CD4-positive, alpha-beta T cell (primary cell): ENCODE data around the gene CYP4F2. TPM values are rescaled to one million over a fixed set of nuclear protein-coding genes. Genes with fewer than 3 reads are reported as not detected.

Experiments used
- ATAC-seq: fragments of 200-7000 bp; cut with Tn5 transposase; one replicate; pipeline ENCODE4 v1.10.0; 2022; ENCODE audit warnings: mild to moderate bottlenecking; ENCODE audit not compliant: poor library complexity
- CTCF ChIA-PET: fragments of 350-600 bp; sonication (Branson Sonifier 250); formaldehyde crosslinking; loops from one replicate; lab custom pipeline; 2021; ENCODE audit warnings: antibody characterized with exemption, inconsistent platforms; lab: Charles Lee
- POLR2A ChIA-PET: fragments of 350-600 bp; sonication (Branson Sonifier 250); formaldehyde crosslinking; loops from one replicate; lab custom pipeline; 2021; ENCODE audit warnings: antibody characterized with exemption, inconsistent platforms; lab: Charles Lee
- DNase-seq, 14 experiments: peaks; one replicate each; pipeline ENCODE4 v3.0.0-alpha.2; 2013 to 2020; ENCODE audit warnings: mixed read lengths in 2 of 14
- H3K27ac ChIP-seq, 2 donors: one replicate each; pipeline versions ENCODE4 v1.5.1 to v1.7.0; 2013; ENCODE audit warnings: low read length in 2 of 2, low read depth in 1 of 2, mild to moderate bottlenecking in 1 of 2
- H3K27me3 ChIP-seq, 2 experiments: 1 replicate in 1 of 2; 2 replicates in 1 of 2; pipeline versions ENCODE4 v1.6.1 to v1.7.0; 2013; ENCODE audit warnings: low read length in 2 of 2, control low read depth in 1 of 2, mild to moderate bottlenecking in 1 of 2, moderate library complexity in 1 of 2; ENCODE audit not compliant: insufficient read depth in 2 of 2, control insufficient read depth in 1 of 2
- H3K36me3 ChIP-seq: one replicate; pipeline ENCODE4 v1.6.1; 2013; ENCODE audit warnings: low read length, control low read depth; ENCODE audit not compliant: insufficient read depth
- H3K4me1 ChIP-seq: one replicate; pipeline ENCODE4 v1.6.1; 2013; ENCODE audit warnings: low read length, control low read depth; ENCODE audit not compliant: insufficient read depth
- H3K4me3 ChIP-seq: one replicate; pipeline ENCODE4 v1.5.1; 2013; ENCODE audit warnings: mild to moderate bottlenecking, low read length, moderate library complexity
- H3K9me3 ChIP-seq, 2 experiments: 1 replicate in 1 of 2; 2 replicates in 1 of 2; pipeline versions ENCODE4 v1.6.1 to v1.7.0; 2013; ENCODE audit warnings: low read length in 2 of 2, mild to moderate bottlenecking in 2 of 2, control low read depth in 1 of 2, moderate library complexity in 1 of 2; ENCODE audit not compliant: control insufficient read depth in 1 of 2, insufficient read depth in 1 of 2
- H3K27ac Mint-ChIP-seq: one replicate; pipeline ENCODE4 v1.8.0; 2020; ENCODE audit warnings: mixed read lengths
- H3K27me3 Mint-ChIP-seq: one replicate; pipeline ENCODE4 v1.8.0; 2021; ENCODE audit warnings: mixed read lengths
- H3K36me3 Mint-ChIP-seq: one replicate; pipeline ENCODE4 v1.8.0; 2021; ENCODE audit warnings: low read depth, mixed read lengths
- H3K4me1 Mint-ChIP-seq: one replicate; pipeline ENCODE4 v1.8.0; 2021; ENCODE audit warnings: low read depth, mixed read lengths
- H3K4me3 Mint-ChIP-seq: one replicate; pipeline ENCODE4 v1.8.0; 2020; ENCODE audit warnings: mild to moderate bottlenecking, mixed read lengths
- H3K9me3 Mint-ChIP-seq: one replicate; pipeline ENCODE4 v1.8.0; 2020; ENCODE audit warnings: mixed read lengths
- CTCF ChIP-seq: fragments of 200-600 bp; IDR thresholded peaks from one replicate; pipeline ENCODE4 v1.8.0; 2022; ENCODE audit warnings: antibody characterized with exemption, mild to moderate bottlenecking
- intact Hi-C, 2 experiments: fragments of 100-400 bp; cut with DNase I in 1 of 2; cut with micrococcal nuclease in 1 of 2; formaldehyde crosslinking; loops; one replicate each; pipeline versions ENCODE4 v1.15.1 to v1.9.0; 2023 to 2025; cut with DNase I, micrococcal nuclease
- total RNA-seq, 174 experiments: library from RNA in 2 of 174; stranded (reverse) in 2 of 174; gene quantifications; one replicate each; pipeline ENCODE4 v1.2.3 and lab custom pipeline; 2021 to 2026

Gene CYP4F2
- total RNA-seq, 2 experiments from 2014 or later: not detected

- TF ChIP-seq CTCF: no peak
- CTCF ChIA-PET: no interaction called here
- H3K36me3 Mint-ChIP-seq: no peaks in the 10 kb centered on the region
These were observed 69.7 kb downstream of the CYP4F2 start for GRCh38 chr19:15828121-15828610.

More at GRCh38 chr19:15828121-15828610, 69.7 kb downstream of the CYP4F2 start:
- Histone ChIP-seq H3K9me3 (no peaks in the 10 kb centered on the region), H3K36me3 (no peaks in the 10 kb centered on the region), H3K27me3 (no peaks in the 10 kb centered on the region), H3K27ac (no peak overlapping the region), H3K4me3 (no peak overlapping the region), H3K4me1 (no peaks in the 10 kb centered on the region)
- H3K9me3 Mint-ChIP-seq: no peaks in the 10 kb centered on the region
- no peak for DNase-seq
- intact Hi-C loops: no loop called here
- H3K4me3 Mint-ChIP-seq: no peak overlapping the region
- no peaks in the 10 kb centered on the region for H3K4me1 Mint-ChIP-seq
- no peak overlapping the region for H3K27ac Mint-ChIP-seq
- POLR2A ChIA-PET: no interaction called here
- H3K27me3 Mint-ChIP-seq: no peaks in the 10 kb centered on the region
- no peak for ATAC-seq

Other genes starting within 250 kb of the CYP4F2 start
- gene CYP4F12, start 225.0 kb downstream of the CYP4F2 start, total RNA-seq: 1 to 10 TPM in 1 of 2 experiments, under 1 TPM in 1; 0.75 to 1.0 TPM
- not detected for gene OR10H2, start 170.1 kb downstream of the CYP4F2 start, total RNA-seq
- not detected for gene OR10H3, start 160.1 kb downstream of the CYP4F2 start, total RNA-seq
- gene OR10H5, start 110.4 kb downstream of the CYP4F2 start, total RNA-seq: not detected
- under 1 TPM in 1 of 2 experiments, not detected in 1; 0.08 TPM for gene OR10H1, start 82.4 kb downstream of the CYP4F2 start, total RNA-seq
- gene CYP4F11, start 36.5 kb upstream of the CYP4F2 start, total RNA-seq: not detected
- gene OR10H4, start 50.9 kb upstream of the CYP4F2 start, total RNA-seq: not detected
- 100 to 1,000 TPM; 182 to 185 TPM for gene TPM4, start 178.4 kb upstream of the CYP4F2 start, total RNA-seq
- gene RAB8A, start 213.8 kb upstream of the CYP4F2 start, total RNA-seq: 10 to 100 TPM; 74.9 to 79.0 TPM
- 10 to 100 TPM; 46.0 to 46.9 TPM for gene HSH2D, start 245.6 kb upstream of the CYP4F2 start, total RNA-seq